ENCODE measurements around the gene CTTNBP2.

The CTTNBP2 gene

DNA sequence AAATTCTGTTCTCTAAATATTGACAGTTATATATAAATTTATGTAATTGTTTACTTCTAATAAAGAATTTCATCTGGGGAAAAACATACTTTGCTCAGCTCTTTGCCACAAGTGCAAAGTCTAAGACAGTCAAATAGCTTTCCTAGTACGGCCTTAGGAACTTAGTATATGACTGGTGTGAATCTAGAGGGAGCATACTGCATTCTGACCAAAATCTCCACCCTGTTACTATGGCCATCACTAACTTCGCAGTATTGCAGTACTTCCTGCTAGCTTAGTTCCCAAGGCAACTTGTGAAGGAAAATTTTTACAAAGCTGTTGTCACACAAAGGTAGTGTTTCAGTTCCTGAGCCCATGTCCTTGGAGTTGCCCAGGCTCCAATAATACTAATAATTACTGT is 211.9 kb downstream of the CTTNBP2 start:
- DNase-seq (ENCODE audit: low read depth in 2 of 2, low spot score in 1 of 2), result no peak

Measured in stimulated activated CD8-positive, alpha-beta memory T cell treated with anti-CD3 and anti-CD28 coated beads, Interleukin-4, amount 100 ng/mL, for 4 hours (primary cell).